Measurements from ENCODE around the gene TUBD1. TPM values are rescaled to one million over a fixed set of nuclear protein-coding genes. Genes with fewer than 3 reads are reported as not detected.

The TUBD1 gene
- total RNA-seq, 1 donor from 2014 or later: 12.5 TPM

GRCh38 chr17:59899099-59899498 lies 6.4 kb upstream of the TUBD1 start:
- Mint-ChIP-seq H3K9me3 (ENCODE audit: unreplicated experiment) (no peaks in the 10 kb centered on the region), H3K4me3 (ENCODE audit: unreplicated experiment) (no peak overlapping the region), H3K27ac (ENCODE audit: unreplicated experiment) (no peak overlapping the region), H3K36me3 (ENCODE audit: low read depth, unreplicated experiment) (no peaks in the 10 kb centered on the region), H3K27me3 (ENCODE audit: unreplicated experiment) (no peaks in the 10 kb centered on the region), H3K4me1 (ENCODE audit: unreplicated experiment) (peaks cover 4% of the 10 kb centered on the region)
- DNase-seq (ENCODE audit: low spot score): no peak
- no peak for TF ChIP-seq CTCF (IDR thresholded peaks at IDR 0.05; ENCODE audit: unreplicated experiment)

- Mint-ChIP-seq H3K27ac (ENCODE audit: unreplicated experiment) (no peak overlapping the region), H3K27me3 (ENCODE audit: unreplicated experiment) (peaks cover 7% of the 10 kb centered on the region), H3K4me1 (ENCODE audit: unreplicated experiment) (peaks cover 7% of the 10 kb centered on the region), H3K36me3 (ENCODE audit: low read depth, unreplicated experiment) (no peaks in the 10 kb centered on the region), H3K4me3 (ENCODE audit: unreplicated experiment) (no peak overlapping the region), H3K9me3 (ENCODE audit: unreplicated experiment) (no peaks in the 10 kb centered on the region)
- DNase-seq (ENCODE audit: low spot score): no peak
- TF ChIP-seq CTCF (IDR thresholded peaks at IDR 0.05; ENCODE audit: unreplicated experiment): no peak
Measured at GRCh38 chr17:59897090-59897489, 4.3 kb upstream of the TUBD1 start.

- Mint-ChIP-seq H3K4me1 (ENCODE audit: unreplicated experiment) (peaks cover 9% of the 10 kb centered on the region), H3K36me3 (ENCODE audit: low read depth, unreplicated experiment) (no peaks in the 10 kb centered on the region), H3K4me3 (ENCODE audit: unreplicated experiment) (peak overlapping the region; percentile 98), H3K27me3 (ENCODE audit: unreplicated experiment) (peaks cover 7% of the 10 kb centered on the region), H3K9me3 (ENCODE audit: unreplicated experiment) (no peaks in the 10 kb centered on the region), H3K27ac (ENCODE audit: unreplicated experiment) (peak overlapping the region; percentile 13)
- peak; percentile 17 for DNase-seq (ENCODE audit: low spot score)
- TF ChIP-seq CTCF (IDR thresholded peaks at IDR 0.05; ENCODE audit: unreplicated experiment): no peak
Measured at GRCh38 chr17:59893676-59894100, 945 bp upstream of the TUBD1 start.

DNA sequence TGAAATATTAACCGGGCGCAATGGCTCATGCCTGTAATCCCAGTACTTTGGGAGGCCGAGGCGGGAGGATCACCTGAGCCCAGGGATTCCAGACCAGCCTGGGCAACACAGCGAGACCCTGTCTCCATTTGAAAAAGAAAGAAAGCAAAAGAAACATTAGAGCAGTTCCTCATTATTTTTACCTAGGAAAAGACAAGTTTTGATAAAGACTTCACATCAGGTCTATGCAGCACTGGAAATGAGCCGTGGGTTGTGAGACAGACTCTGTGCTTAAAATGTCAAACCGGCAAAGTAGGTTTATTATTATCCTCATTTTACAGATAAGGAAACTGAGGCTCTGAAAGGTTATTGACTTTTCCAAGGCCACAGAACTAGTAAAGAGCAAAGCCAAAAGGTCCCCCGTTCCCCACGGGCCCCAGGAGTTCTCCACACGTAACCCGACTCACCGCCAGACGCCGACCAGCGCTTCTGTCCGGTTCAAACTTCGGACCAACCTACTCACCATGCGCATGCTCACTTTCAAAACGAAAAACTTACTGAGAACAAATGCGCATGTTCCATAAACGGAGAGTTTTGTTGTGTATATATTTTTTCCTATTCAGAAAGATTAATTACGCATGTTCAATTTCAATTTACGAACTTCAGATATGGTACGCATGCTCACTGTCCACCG lies 356 bp downstream of the TUBD1 start:
- Mint-ChIP-seq H3K27me3 (ENCODE audit: unreplicated experiment) (peaks cover 7% of the 10 kb centered on the region), H3K36me3 (ENCODE audit: low read depth, unreplicated experiment) (peaks cover 6% of the 10 kb centered on the region), H3K27ac (ENCODE audit: unreplicated experiment) (peak overlapping the region; percentile 68), H3K9me3 (ENCODE audit: unreplicated experiment) (no peaks in the 10 kb centered on the region), H3K4me3 (ENCODE audit: unreplicated experiment) (peak overlapping the region; percentile 98), H3K4me1 (ENCODE audit: unreplicated experiment) (peaks cover 11% of the 10 kb centered on the region)
- TF ChIP-seq CTCF (IDR thresholded peaks at IDR 0.05; ENCODE audit: unreplicated experiment): no peak
- no peak for DNase-seq (ENCODE audit: low spot score)

DNA sequence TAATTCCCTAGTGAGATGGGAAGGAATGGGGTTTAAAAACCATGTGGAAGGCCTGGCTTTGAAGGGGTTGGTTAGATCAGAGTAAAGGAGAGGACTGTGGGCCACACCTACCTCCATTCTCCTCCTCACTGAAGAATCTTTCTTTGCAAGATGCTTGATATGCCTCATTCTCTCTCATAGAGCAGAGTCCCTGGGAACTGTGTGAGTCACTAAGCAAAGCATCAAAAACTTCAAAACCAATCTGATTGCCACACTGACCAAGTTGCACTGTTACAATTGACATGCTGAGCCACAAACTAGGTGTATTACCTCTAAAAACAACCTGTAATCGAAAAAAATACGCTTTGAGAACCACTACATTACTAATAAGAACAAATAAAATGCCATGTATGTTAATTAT lies 2.0 kb downstream of the TUBD1 start:
- no peaks in the 10 kb centered on the region for H3K9me3 Mint-ChIP-seq (ENCODE audit: unreplicated experiment)
- no peak for DNase-seq (ENCODE audit: low spot score)
- peaks cover 7% of the 10 kb centered on the region for H3K27me3 Mint-ChIP-seq (ENCODE audit: unreplicated experiment)
- peaks cover 6% of the 10 kb centered on the region for H3K36me3 Mint-ChIP-seq (ENCODE audit: low read depth, unreplicated experiment)
- H3K4me3 Mint-ChIP-seq (ENCODE audit: unreplicated experiment): no peak overlapping the region
- TF ChIP-seq CTCF (IDR thresholded peaks at IDR 0.05; ENCODE audit: unreplicated experiment): no peak
- H3K27ac Mint-ChIP-seq (ENCODE audit: unreplicated experiment): no peak overlapping the region
- H3K4me1 Mint-ChIP-seq (ENCODE audit: unreplicated experiment): peaks cover 11% of the 10 kb centered on the region

Data from endothelial cell (in vitro differentiated cells).